ENCODE data around the gene DLG4. TPM values are rescaled to one million over a fixed set of nuclear protein-coding genes. Genes with fewer than 3 reads are reported as not detected.

DLG4 gene
- 1 to 10 TPM; 5.2 to 5.3 TPM for total RNA-seq

DNA sequence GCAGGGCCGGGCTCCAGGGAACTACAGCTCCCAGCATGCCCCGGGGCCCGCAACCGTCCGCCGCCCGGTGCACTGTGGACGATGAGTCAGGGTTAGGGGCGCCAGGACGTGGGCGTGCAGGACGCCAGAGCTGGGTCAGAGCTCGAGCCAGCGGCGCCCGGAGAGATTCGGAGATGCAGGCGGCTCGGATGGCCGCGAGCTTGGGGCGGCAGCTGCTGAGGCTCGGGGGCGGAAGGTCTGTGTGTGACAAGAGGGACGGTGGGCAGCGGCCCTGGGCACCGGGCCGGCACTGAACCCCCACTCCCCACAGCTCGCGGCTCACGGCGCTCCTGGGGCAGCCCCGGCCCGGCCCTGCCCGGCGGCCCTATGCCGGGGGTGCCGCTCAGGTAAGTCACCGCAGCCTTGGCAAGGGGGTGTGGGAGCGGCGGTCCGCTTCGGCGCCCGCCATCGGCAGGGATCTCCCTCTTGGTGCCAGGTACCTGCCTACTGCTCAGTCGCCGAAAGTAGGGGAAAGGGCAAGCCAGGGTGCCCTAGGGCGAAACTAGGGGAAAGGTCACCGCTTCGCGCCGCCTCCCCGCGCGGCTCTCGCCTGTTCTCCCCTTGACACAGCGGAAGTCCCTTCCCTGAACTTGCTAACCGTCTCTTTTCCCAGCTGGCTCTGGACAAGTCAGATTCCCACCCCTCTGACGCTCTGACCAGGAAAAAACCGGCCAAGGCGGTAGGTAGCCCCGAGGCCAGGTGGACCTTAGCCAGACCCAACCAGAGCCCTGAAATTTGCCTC lies at the start of gene DLG4, which contains the start of gene ACADVL:
DLG4 (minus strand) TSS at position 25 of the 781 bp plus-strand sequence.
ACADVL (plus strand) TSS at position 127 of the 781 bp plus-strand sequence; CDS start at position 174, 47 bp downstream.
- POLR2A ChIA-PET, result interaction anchor here (0.9 to 8.4 kb wide), 12 partner anchors 11 to 364 kb away, joined by 3 to 100 read pairs (median 6); partner anchors contain the start of genes CTDNEP1, DVL2, ELP5 and GABARAP
- H3K36me3 Mint-ChIP-seq (ENCODE audit: low read depth), result peaks cover 35% of the 10 kb centered on the region
- H3K27me3 Mint-ChIP-seq, result no peaks in the 10 kb centered on the region
- peak within 1 kb of the TSS; percentile 93 for H3K4me3 Mint-ChIP-seq
- CTCF ChIA-PET, result interaction anchor here (0.7 to 5.2 kb wide), 21 partner anchors 11 to 217 kb away, joined by 3 to 61 read pairs (median 3); partner anchors contain the start of genes ACAP1, CTDNEP1, DVL2 and ELP5
- peaks cover 48% of the 10 kb centered on the region for H3K4me1 Mint-ChIP-seq
- no peaks in the 10 kb centered on the region for H3K9me3 Mint-ChIP-seq
- peak; percentile 84 for DNase-seq
- peak within 1 kb of the TSS; percentile 89 for H3K27ac Mint-ChIP-seq

GRCh38 chr17:7266784-7267183 lies 47.1 kb upstream of the DLG4 start:
- Mint-ChIP-seq H3K27me3 (peaks cover 43% of the 10 kb centered on the region), H3K36me3 (ENCODE audit: low read depth) (no peaks in the 10 kb centered on the region), H3K27ac (no peak overlapping the region), H3K4me3 (no peak overlapping the region), H3K9me3 (no peaks in the 10 kb centered on the region), H3K4me1 (peaks cover 23% of the 10 kb centered on the region)
- DNase-seq, result no peak
- CTCF ChIA-PET, result no interaction called here
- POLR2A ChIA-PET, result interaction anchor here (1.7 kb wide), 1 partner anchor 10 kb away, joined by 3 read pairs; no protein-coding TSS in a partner anchor

GRCh38 chr17:7263801-7264078 lies 44.1 kb upstream of the DLG4 start:
- Mint-ChIP-seq H3K36me3 (ENCODE audit: low read depth) (peaks cover 7% of the 10 kb centered on the region), H3K4me1 (peaks cover 28% of the 10 kb centered on the region), H3K4me3 (no peak overlapping the region), H3K27me3 (peaks cover 37% of the 10 kb centered on the region), H3K9me3 (no peaks in the 10 kb centered on the region), H3K27ac (no peak overlapping the region)
- DNase-seq, result no peak
- ChIA-PET POLR2A (no interaction called here), CTCF (interaction anchor here (1.3 kb wide), 1 partner anchor 33 kb away, joined by 5 read pairs; no protein-coding TSS in a partner anchor)

DNA sequence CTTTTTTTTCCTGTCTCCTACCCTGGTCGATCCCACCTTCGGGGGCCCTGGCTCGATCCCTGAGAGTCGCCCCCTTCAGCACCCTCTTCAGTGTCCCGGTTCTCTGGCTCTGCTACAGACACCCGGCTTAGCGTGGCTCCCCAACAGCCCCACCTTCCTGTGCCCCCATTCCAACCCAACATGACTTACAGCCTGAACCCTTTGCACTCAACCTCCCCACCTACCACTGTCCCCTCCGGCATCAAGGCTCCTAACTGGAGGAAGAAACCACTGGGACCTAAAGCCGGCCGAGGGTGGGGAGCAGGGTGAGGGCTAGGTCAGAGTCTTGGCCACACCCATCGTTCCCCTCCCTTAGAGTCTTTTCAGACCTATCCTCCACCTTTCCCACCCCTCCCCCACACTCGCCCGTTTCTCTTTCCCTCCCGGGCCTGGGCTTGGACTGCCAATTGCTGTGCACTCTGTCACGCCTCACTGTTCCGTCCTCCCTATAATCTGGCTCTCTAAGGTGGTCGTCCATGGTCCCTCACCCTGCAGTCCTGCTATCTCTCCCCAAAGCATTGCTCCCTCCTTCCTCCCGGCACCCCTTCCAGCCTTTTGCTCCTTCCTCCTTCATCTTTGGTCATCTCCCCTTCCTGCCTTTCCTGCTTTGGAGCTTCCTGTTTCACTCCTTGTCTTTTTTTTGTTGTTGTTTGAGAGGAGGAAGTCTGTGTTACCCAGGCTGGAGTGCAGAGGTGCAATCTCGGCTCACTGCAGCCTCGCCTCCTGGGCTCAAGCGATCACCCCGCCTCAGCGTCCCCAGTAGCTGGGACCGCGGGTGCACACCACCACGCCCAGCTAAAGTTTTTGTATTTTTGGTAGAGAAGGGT lies 43.5 kb upstream of the DLG4 start:
- Mint-ChIP-seq H3K9me3 (no peaks in the 10 kb centered on the region), H3K27ac (peak overlapping the region; percentile 16), H3K4me3 (peak overlapping the region; percentile 62), H3K36me3 (ENCODE audit: low read depth) (peaks cover 8% of the 10 kb centered on the region), H3K27me3 (peaks cover 35% of the 10 kb centered on the region), H3K4me1 (peaks cover 28% of the 10 kb centered on the region)
- POLR2A ChIA-PET, result no interaction called here
- no peak for DNase-seq
- CTCF ChIA-PET, result interaction anchor here (1.3 kb wide), 1 partner anchor 34 kb away, joined by 5 read pairs; no protein-coding TSS in a partner anchor

- Mint-ChIP-seq H3K4me1 (peaks cover 28% of the 10 kb centered on the region), H3K36me3 (ENCODE audit: low read depth) (peaks cover 12% of the 10 kb centered on the region), H3K27me3 (peaks cover 35% of the 10 kb centered on the region), H3K9me3 (no peaks in the 10 kb centered on the region), H3K4me3 (peak within 1 kb of the TSS; percentile 62), H3K27ac (peak within 1 kb of the TSS; percentile 16)
- POLR2A ChIA-PET, result no interaction called here
- CTCF ChIA-PET, result no interaction called here
- no peak for DNase-seq
Observed at GRCh38 chr17:7262192-7262934, 42.7 kb upstream of the DLG4 start, which contains the start of gene CLDN7. CLDN7 (minus strand) TSS chr17:7262478; CDS start chr17:7262043, 435 bp downstream.

DNA sequence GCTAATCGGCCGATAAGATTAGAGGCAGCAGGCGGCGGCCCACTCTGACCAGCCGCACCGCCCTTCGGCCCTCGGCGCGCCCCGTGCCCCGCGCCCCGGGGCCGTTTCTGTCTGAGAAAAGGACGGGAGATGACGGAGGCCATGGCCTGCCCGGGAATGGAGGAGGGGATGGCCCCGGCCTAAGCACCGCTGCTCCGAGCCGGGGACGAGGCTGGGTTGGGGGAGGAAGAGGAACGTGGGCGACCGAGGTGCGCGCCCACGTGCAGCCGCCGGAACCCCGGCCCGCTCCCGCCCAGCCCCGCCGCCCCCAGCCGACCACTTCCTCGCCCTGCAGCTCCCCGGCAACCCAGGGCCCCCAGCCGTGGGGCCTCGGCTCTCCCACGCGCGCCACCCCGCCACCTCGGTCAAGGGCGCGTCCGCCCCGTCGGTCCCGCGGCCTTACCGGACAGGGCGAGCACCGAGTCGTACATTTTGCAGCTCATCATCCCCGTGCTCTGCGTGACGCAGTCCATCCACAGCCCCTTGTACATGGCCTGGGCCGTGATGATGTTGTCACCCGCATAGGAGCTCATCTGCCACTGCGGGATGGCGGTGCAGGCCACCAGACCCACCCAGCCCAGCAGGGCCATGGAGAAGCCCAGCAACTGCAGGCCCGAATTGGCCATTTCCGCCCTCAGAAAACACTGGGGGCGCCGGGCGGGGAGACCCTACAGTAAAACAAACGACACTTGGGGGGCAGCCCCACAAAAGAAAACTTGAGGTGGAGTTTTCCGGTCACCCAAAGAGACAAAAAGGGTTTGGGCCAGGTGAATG lies 41.9 kb upstream of the DLG4 start:
- Mint-ChIP-seq H3K27ac (no peak overlapping the region), H3K4me3 (peak overlapping the region; percentile 54)
- DNase-seq, result no peak

DNA sequence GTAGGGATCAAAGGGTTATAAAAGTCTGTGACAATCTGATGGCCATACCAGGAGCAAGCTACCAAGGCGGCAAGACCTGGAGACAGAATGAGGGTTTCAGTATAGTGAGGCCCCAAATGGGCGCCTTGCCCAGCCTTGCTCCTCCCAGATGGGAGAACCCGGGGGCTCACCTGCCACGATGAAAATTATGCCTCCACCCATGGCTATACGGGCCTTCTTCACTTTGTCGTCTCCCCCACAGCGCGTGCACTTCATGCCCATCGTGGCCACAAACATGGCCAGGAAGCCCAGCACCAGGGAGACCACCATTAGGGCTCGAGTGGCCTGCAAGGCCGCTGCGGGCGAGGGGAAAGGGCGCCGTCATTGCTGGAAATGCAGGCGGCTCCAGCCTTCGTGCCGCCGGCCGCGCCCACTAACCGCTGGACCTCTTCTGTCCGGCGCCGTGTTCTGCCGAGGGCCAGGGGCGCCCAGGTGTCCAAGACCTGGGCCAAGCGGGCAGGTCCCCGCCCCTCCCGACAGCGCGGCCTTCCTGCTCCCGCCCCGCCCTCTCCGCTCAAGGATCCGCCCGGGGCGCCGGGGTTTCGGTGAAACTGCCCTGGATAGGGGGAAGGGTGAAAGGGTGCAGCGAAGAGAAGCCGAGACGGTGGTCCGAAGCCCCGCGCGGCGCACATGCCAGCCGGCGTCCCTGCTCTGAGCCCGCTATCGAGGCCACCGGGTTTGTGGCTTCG lies 41.2 kb upstream of the DLG4 start:
- CTCF ChIA-PET, result no interaction called here
- H3K27me3 Mint-ChIP-seq, result peaks cover 29% of the 10 kb centered on the region
- H3K9me3 Mint-ChIP-seq, result no peaks in the 10 kb centered on the region
- H3K4me1 Mint-ChIP-seq, result peaks cover 28% of the 10 kb centered on the region
- POLR2A ChIA-PET, result interaction anchor here (1.0 kb wide), 1 partner anchor 19 kb away, joined by 3 read pairs; no protein-coding TSS in a partner anchor
- H3K27ac Mint-ChIP-seq, result no peak overlapping the region
- DNase-seq, result no peak
- H3K4me3 Mint-ChIP-seq, result peak overlapping the region; percentile 54
- H3K36me3 Mint-ChIP-seq (ENCODE audit: low read depth), result peaks cover 20% of the 10 kb centered on the region

More for the DNA sequence above, 41.9 kb upstream of the DLG4 start:
- peaks cover 17% of the 10 kb centered on the region for H3K36me3 Mint-ChIP-seq (ENCODE audit: low read depth)
- ChIA-PET CTCF (no interaction called here), POLR2A (no interaction called here)
- peaks cover 28% of the 10 kb centered on the region for H3K4me1 Mint-ChIP-seq
- H3K27me3 Mint-ChIP-seq, result peaks cover 32% of the 10 kb centered on the region
- no peaks in the 10 kb centered on the region for H3K9me3 Mint-ChIP-seq

GRCh38 chr17:7260151-7260550 lies 40.5 kb upstream of the DLG4 start:
- Mint-ChIP-seq H3K36me3 (ENCODE audit: low read depth) (peaks cover 20% of the 10 kb centered on the region), H3K4me3 (no peak overlapping the region), H3K4me1 (peaks cover 28% of the 10 kb centered on the region), H3K9me3 (no peaks in the 10 kb centered on the region), H3K27ac (no peak overlapping the region), H3K27me3 (peaks cover 29% of the 10 kb centered on the region)
- DNase-seq, result no peak
- POLR2A ChIA-PET, result interaction anchor here (1.0 kb wide), 1 partner anchor 19 kb away, joined by 3 read pairs; no protein-coding TSS in a partner anchor
- CTCF ChIA-PET, result no interaction called here

- CTCF ChIA-PET, result interaction anchor here (2.0 kb wide), 1 partner anchor 37 kb away, joined by 5 read pairs; no protein-coding TSS in a partner anchor
- POLR2A ChIA-PET, result interaction anchor here (1.0 to 1.2 kb wide), 2 partner anchors 18 to 23 kb away, joined by 3 read pairs; no protein-coding TSS in a partner anchor
- H3K4me3 Mint-ChIP-seq, result no peak overlapping the region
Observed at GRCh38 chr17:7259555-7259889, 39.9 kb upstream of the DLG4 start.

GRCh38 chr17:7258731-7259554 lies 39.3 kb upstream of the DLG4 start:
- H3K36me3 Mint-ChIP-seq (ENCODE audit: low read depth), result peaks cover 31% of the 10 kb centered on the region
- peaks cover 21% of the 10 kb centered on the region for H3K27me3 Mint-ChIP-seq
- no peaks in the 10 kb centered on the region for H3K9me3 Mint-ChIP-seq
- no peak for DNase-seq
- CTCF ChIA-PET, result interaction anchor here (2.0 kb wide), 1 partner anchor 38 kb away, joined by 5 read pairs; no protein-coding TSS in a partner anchor
- POLR2A ChIA-PET, result interaction anchor here (0.6 to 1.6 kb wide), 4 partner anchors 22 to 144 kb away, joined by 3 to 6 read pairs (median 3); partner anchors contain the start of genes ACADVL, DLG4 and DVL2
- H3K4me1 Mint-ChIP-seq, result peaks cover 28% of the 10 kb centered on the region
- no peak overlapping the region for H3K4me3 Mint-ChIP-seq
- H3K27ac Mint-ChIP-seq, result no peak overlapping the region

More at GRCh38 chr17:7259555-7259889, 39.9 kb upstream of the DLG4 start:
- Mint-ChIP-seq H3K4me1 (peaks cover 28% of the 10 kb centered on the region), H3K9me3 (no peaks in the 10 kb centered on the region), H3K27me3 (peaks cover 26% of the 10 kb centered on the region), H3K27ac (no peak overlapping the region), H3K36me3 (ENCODE audit: low read depth) (peaks cover 25% of the 10 kb centered on the region)
- DNase-seq, result no peak

All from activated CD4-positive, alpha-beta memory T cell treated with anti-CD3 and anti-CD28 coated beads, Interleukin-2, amount 10 ng/mL, durations not matched to agents 7 days and 5 days (primary cell).